KOPT-K1 (cell line): ENCODE data around the gene HSD17B1.
A peak's percentile ranks its signal among the peaks of the same experiment; 100 is the strongest.
"Not testable (repeated sequence)": the region's sequence is repeated elsewhere in the genome, so short reads cannot be mapped to it uniquely, and the experiment has no call there.

Source experiments
- H3K27ac ChIP-seq: fragments of 200-600 bp; sonication (generic); 2 replicates; pipeline ENCODE4 v1.5.1; 2016; ENCODE audit warnings: antibody characterized with exemption, mild to moderate bottlenecking, low read depth, low read length; ENCODE audit not compliant: poor library complexity, severe bottlenecking
- H3K36me3 ChIP-seq: fragments of 200-600 bp; sonication (generic); 2 replicates; pipeline ENCODE4 v1.5.1; 2017; ENCODE audit warnings: antibody characterized with exemption, mild to moderate bottlenecking, low read length, moderate library complexity; ENCODE audit not compliant: insufficient read depth
- H3K9me3 ChIP-seq: fragments of 200-600 bp; sonication (generic); 2 replicates; pipeline ENCODE4 v1.5.1; 2017; ENCODE audit warnings: antibody characterized with exemption, low read length, mild to moderate bottlenecking; ENCODE audit not compliant: insufficient read depth, poor library complexity, severe bottlenecking

The HSD17B1 gene

GRCh38 chr17:42548993-42549755 lies 3.5 kb upstream of the HSD17B1 start:
- Histone ChIP-seq H3K9me3 (no peaks in the 10 kb centered on the region), H3K36me3 (no peaks in the 10 kb centered on the region; the same call in 1 of the 2 replicates), H3K27ac (no peak overlapping the region)

GRCh38 chr17:42553161-42553818 lies 567 bp downstream of the HSD17B1 start:
- no peaks in the 10 kb centered on the region for H3K36me3 ChIP-seq
- no peak overlapping the region for H3K27ac ChIP-seq
- no peaks in the 10 kb centered on the region for H3K9me3 ChIP-seq

DNA sequence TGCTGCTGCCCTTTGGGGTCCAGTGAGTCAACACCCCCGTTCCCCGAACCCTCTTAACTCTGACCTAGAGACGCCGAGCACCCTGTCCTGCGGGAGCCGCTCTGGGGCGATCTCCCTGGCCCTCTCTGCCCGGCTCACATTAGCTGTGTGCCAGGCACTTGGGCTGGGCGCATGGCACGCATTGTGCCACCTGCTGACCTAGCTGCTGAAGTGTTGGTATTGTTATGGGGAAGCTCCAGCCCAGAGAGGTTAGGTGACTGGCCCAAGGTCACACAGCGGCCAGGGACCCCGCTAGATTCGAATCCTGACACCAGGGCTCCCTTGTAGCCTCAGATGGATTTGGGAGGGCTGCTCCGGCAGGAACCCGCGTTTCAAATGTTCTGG lies 1.1 kb downstream of the HSD17B1 start:
- H3K36me3 ChIP-seq = no peaks in the 10 kb centered on the region
- H3K9me3 ChIP-seq = no peaks in the 10 kb centered on the region
- peak overlapping the region; percentile 67 for H3K27ac ChIP-seq

DNA sequence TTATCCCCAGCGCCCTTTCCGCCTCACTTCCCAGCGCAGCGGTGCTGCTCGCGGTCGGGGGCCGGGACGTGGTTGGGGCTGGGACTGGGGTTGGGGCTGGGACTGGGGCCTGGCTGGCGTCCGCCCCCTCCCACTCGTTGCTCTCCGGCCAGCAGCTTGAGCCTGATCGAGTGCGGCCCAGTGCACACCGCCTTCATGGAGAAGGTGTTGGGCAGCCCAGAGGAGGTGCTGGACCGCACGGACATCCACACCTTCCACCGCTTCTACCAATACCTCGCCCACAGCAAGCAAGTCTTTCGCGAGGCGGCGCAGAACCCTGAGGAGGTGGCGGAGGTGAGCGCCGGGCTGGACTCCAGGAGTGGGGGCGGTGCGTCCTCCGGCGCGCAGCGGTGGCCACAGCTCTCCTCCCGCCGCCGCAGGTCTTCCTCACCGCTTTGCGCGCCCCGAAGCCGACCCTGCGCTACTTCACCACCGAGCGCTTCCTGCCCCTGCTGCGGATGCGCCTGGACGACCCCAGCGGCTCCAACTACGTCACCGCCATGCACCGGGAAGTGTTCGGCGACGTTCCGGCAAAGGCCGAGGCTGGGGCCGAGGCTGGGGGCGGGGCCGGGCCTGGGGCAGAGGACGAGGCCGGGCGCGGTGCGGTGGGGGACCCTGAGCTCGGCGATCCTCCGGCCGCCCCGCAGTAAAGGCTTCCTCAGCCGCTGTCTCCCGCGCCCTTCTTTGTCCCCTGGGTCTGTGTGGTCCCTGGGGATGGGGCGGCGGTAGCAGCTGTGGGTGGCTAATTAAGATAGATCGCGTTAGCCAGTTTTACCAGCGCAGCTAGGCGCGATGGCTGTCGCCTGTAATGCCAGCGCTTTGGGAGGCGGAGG lies 1.8 kb downstream of the HSD17B1 start:
- Histone ChIP-seq H3K36me3 (no peaks in the 10 kb centered on the region), H3K27ac (peak overlapping the region; percentile 67), H3K9me3 (no peaks in the 10 kb centered on the region)

- Histone ChIP-seq H3K9me3 (no peaks in the 10 kb centered on the region), H3K27ac (peak overlapping the region; percentile 67), H3K36me3 (no peaks in the 10 kb centered on the region)
These were observed 2.4 kb downstream of the HSD17B1 start for GRCh38 chr17:42555122-42555622.

DNA sequence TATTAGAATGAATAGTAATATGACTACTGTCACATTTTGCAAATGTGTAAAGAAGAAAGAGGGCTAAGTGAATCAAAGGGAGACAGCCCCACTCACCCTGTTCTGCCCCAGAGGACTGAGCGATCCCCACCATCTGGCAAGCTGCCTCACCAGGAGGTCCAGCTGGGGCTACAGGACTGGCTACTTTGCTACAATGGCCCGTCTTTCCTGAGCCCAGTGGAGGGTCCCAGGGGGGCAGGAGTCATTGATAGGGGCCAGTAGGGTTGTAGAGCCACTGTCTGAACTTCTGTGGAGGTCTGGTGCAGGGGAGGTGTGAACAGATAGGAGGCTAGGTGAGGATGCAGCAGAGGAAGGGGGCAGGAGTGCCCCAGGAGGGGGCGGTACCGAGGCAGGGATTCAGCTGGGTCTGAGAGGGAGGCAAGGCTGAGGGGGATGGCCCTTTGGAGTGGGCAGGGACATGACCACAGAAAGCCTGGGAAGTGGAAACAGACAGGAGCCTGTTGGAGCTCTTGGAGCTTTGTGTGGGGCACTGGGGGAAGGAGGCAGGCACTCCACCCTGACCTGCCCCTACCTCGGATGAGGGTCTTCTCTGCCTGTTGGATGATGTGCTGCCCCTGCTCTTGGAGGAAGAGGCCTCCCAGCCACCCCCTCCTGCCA lies 3.4 kb downstream of the HSD17B1 start:
- not testable (repeated sequence) for H3K27ac ChIP-seq, H3K36me3 ChIP-seq, H3K9me3 ChIP-seq

- Histone ChIP-seq H3K36me3 (peaks cover 9% of the 10 kb centered on the region; the same call in 1 of the 2 replicates), H3K9me3 (no peaks in the 10 kb centered on the region), H3K27ac (no peak overlapping the region)
These were observed 6.4 kb downstream of the HSD17B1 start for GRCh38 chr17:42559075-42559474.

DNA sequence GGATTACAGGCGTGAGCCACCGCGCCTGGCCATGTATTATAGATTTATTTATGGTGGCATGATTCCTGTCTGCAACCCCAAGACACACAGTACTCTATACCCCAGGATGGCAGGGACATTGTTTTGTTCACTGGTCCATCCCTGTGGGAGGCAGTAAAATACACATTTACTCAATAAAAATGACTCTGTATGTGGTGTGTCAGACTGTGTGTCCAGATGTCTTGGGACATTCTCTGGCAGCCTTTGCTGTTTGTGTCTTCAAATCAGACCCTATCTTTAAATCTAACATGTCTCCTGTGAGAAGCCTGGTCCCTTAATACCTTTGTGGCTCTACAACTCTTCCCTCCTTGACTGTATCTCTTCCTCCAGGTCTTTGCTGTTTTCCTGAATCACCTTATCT lies 7.5 kb downstream of the HSD17B1 start:
- Histone ChIP-seq H3K9me3 (no peaks in the 10 kb centered on the region), H3K36me3 (peaks cover 21% of the 10 kb centered on the region), H3K27ac (no peak overlapping the region)

- Histone ChIP-seq H3K36me3 (peaks cover 32% of the 10 kb centered on the region), H3K27ac (peak within 1 kb of the TSS; percentile 76), H3K9me3 (no peaks in the 10 kb centered on the region)
These were observed 9.2 kb downstream of the HSD17B1 start, which contains the start of gene COASY for GRCh38 chr17:42561897-42562387. Gene COASY, plus strand, starts transcription at chr17:42562148. Its CDS starts 475 bp downstream, at chr17:42562623.

DNA sequence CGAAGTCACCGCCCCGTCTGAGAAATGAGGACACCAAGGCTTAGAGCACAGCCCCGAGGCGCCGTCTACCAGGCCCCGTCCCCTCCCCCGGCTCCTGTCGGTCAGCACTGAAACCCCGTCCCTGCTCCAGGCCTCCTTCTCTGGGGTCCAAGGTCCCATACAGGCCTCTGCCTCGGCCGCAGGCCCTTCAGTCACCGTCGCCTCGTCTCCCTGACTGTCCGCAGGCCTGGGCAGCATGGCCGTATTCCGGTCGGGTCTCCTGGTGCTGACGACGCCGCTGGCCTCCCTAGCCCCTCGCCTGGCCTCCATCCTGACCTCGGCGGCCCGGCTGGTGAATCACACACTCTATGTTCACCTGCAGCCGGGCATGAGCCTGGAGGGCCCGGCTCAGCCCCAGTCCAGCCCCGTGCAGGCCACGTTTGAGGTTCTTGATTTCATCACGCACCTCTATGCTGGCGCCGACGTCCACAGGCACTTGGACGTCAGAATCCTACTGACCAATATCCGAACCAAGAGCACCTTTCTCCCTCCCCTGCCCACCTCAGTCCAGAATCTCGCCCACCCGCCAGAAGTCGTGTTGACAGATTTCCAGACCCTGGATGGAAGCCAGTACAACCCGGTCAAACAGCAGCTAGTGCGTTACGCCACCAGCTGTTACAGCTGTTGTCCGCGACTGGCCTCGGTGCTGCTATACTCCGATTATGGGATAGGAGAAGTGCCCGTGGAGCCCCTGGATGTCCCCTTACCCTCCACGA lies 9.8 kb downstream of the HSD17B1 start:
- peaks cover 32% of the 10 kb centered on the region for H3K36me3 ChIP-seq
- H3K27ac ChIP-seq = peak overlapping the region; percentile 76
- no peaks in the 10 kb centered on the region for H3K9me3 ChIP-seq

DNA sequence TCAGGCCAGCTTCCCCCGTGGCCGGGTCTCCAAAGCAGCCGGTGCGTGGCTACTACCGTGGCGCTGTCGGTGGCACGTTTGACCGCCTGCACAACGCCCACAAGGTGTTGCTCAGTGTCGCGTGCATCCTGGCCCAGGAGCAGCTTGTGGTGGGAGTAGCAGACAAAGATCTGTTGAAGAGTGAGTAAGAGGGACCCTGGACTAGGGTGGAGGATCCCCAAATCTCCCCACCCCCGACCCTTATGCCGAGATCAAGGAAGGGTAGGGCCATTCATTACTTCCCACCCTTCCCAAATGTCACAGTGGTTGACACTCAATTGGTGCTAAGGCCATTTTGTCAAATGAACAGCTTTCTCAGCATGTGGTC lies 10.4 kb downstream of the HSD17B1 start:
- Histone ChIP-seq H3K9me3 (no peaks in the 10 kb centered on the region), H3K36me3 (peaks cover 32% of the 10 kb centered on the region), H3K27ac (peak overlapping the region; percentile 76)

DNA sequence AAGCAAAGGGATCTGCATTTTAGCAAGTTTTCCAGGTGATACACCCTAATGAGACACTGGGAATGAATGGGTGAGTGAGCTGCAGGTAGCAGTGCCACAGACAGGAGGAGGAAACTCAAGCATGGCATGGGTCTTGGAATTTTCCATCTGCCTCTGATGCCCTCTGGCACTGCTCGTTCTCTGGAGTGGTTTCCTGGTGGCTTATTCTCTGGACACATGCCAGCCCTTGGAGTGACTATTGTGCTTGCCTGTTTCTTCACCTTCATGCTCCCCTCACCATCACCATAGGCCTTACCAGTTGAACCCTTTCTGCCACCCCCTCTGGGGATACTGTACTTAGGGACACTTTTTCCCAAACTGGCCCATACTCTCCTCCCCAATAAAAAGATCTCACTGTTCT lies 10.8 kb downstream of the HSD17B1 start:
- H3K9me3 ChIP-seq = no peaks in the 10 kb centered on the region
- peaks cover 35% of the 10 kb centered on the region for H3K36me3 ChIP-seq
- H3K27ac ChIP-seq = peak overlapping the region; percentile 76

- H3K36me3 ChIP-seq = peaks cover 39% of the 10 kb centered on the region
- H3K9me3 ChIP-seq = no peaks in the 10 kb centered on the region
- H3K27ac ChIP-seq = no peak overlapping the region
These were observed 11.2 kb downstream of the HSD17B1 start for GRCh38 chr17:42563950-42564349.
